PFSK-1 (cell line): ENCODE data around the gene EIF2AK3.

Experiments
- FOXP2 ChIP-seq: optimal IDR thresholded peaks from 2 replicates; pipeline ENCODE3; 2011; ENCODE audit warnings: borderline replicate concordance, control low read depth, inconsistent platforms; ENCODE audit not compliant: insufficient read depth; ENCODE audit errors: extremely low read length, extremely low read depth
- POLR2AphosphoS5 ChIP-seq: IDR thresholded peaks from 2 replicates; pipeline ENCODE4 v1.6.1; 2012; ENCODE audit warnings: low read depth, mild to moderate bottlenecking, control low read depth, low read length, moderate library complexity
- REST ChIP-seq, 2 experiments: IDR thresholded peaks; 2 replicates each; pipeline versions ENCODE4 v1.6.1 to v1.8.0; 2011 to 2012; ENCODE audit warnings: low read depth in 2 of 2, low read length in 2 of 2, control low read depth in 1 of 2, inconsistent platforms in 1 of 2, mild to moderate bottlenecking in 1 of 2, moderate library complexity in 1 of 2; ENCODE audit not compliant: insufficient read depth in 1 of 2
- SIN3A ChIP-seq: IDR thresholded peaks from 2 replicates; pipeline ENCODE4 v1.6.1; 2012; ENCODE audit warnings: mild to moderate bottlenecking, low read length, moderate library complexity, borderline replicate concordance; ENCODE audit not compliant: insufficient read depth
- TAF1 ChIP-seq: IDR thresholded peaks from 2 replicates; pipeline ENCODE4 v1.6.1; 2012; ENCODE audit warnings: low read length, control low read depth, borderline replicate concordance; ENCODE audit not compliant: insufficient read depth

The EIF2AK3 gene

GRCh38 chr2:88626171-88627054 is 851 bp downstream of the EIF2AK3 start:
- TF ChIP-seq TAF1 (no peak), FOXP2 (peak; percentile 90)

GRCh38 chr2:88624477-88624876 is 2.8 kb downstream of the EIF2AK3 start:
- TF ChIP-seq SIN3A (no peak), TAF1 (no peak), REST (IDR thresholded peaks at IDR 0.05; ENCODE audit: insufficient read depth in 1 of 2, low read depth in 2 of 2, low read length in 2 of 2) (no peak), POLR2AphosphoS5 (no peak), FOXP2 (no peak)

DNA sequence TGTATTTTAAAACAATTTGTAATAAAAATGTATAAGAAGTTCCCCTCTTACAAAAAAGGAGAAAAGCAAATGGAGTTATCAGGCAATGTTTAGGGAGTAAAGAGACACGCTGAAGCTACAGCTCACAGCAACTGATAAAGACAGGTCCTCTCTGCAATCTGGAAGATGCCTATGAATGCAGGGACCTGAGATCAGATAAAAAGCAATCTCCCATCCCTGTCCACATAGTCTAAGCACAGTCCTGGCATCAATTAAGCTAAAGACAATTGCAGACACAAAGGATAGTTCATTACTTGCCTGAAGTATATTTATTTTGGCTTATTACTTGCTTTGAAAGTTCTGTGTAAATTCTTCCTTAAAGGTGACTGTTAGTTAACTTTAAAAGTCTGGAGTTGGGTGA is 5.0 kb downstream of the EIF2AK3 start:
- TF ChIP-seq REST (IDR thresholded peaks at IDR 0.05; ENCODE audit: insufficient read depth in 1 of 2, low read depth in 2 of 2, low read length in 2 of 2) = no peak
- no peak for TF ChIP-seq FOXP2
- no peak for TF ChIP-seq SIN3A
- TF ChIP-seq TAF1 = no peak
- TF ChIP-seq POLR2AphosphoS5 = no peak

GRCh38 chr2:88621432-88621831 is 5.8 kb downstream of the EIF2AK3 start:
- TF ChIP-seq POLR2AphosphoS5 (no peak), FOXP2 (no peak), REST (IDR thresholded peaks at IDR 0.05; ENCODE audit: insufficient read depth in 1 of 2, low read depth in 2 of 2, low read length in 2 of 2) (no peak), SIN3A (no peak)

DNA sequence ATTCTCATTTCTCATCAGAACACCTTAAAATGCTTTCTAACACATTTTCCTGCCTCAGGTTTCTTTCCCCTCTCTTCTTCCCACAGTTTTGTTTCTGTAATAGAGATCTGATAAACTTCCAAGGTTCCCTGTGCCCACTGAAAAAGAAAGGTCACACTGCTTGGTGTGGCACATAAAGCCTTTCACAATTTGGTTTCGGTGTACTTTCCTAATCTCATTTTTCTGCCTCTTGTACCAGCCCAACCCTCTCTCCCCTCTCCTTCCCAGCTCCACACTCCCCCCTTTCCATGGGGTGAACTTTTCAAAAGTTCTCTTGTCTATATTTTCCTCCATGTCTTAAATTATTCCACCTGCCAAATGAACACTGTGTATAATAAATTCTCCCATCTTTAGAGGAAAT is 7.2 kb downstream of the EIF2AK3 start:
- TF ChIP-seq FOXP2 (no peak), TAF1 (no peak), SIN3A (no peak), REST (IDR thresholded peaks at IDR 0.05; ENCODE audit: insufficient read depth in 1 of 2, low read depth in 2 of 2, low read length in 2 of 2) (no peak), POLR2AphosphoS5 (no peak)
